Left lung (tissue), 10 donors: ENCODE measurements around the gene SCLY. TPM values are rescaled to one million over a fixed set of nuclear protein-coding genes. Genes with fewer than 3 reads are reported as not detected.

ENCODE experiments used
- ATAC-seq: fragments of 200-7000 bp; cut with Tn5 transposase; one replicate; pipeline ENCODE4 v1.9.1; 2020; ENCODE audit warnings: moderate library complexity
- DNase-seq, 4 donors: peaks; one replicate each; pipeline ENCODE4 v3.0.0-alpha.2; 2013 to 2020
- H3K27ac ChIP-seq, 2 donors: fragments of 200-600 bp; sonication (generic) in 1 of 2; one replicate each; pipeline versions ENCODE4 v1.5.0 to v1.8.0; 2020 to 2021
- H3K27me3 ChIP-seq, 2 donors: fragments of 200-600 bp; sonication (generic) in 1 of 2; one replicate each; pipeline versions ENCODE4 v1.5.0 to v1.8.0; 2020 to 2021
- H3K36me3 ChIP-seq, 2 donors: fragments of 200-600 bp; sonication (generic) in 1 of 2; one replicate each; pipeline versions ENCODE4 v1.5.0 to v1.8.0; 2020 to 2021
- H3K4me1 ChIP-seq, 2 donors: fragments of 200-600 bp; one replicate each; pipeline ENCODE4 v1.8.0; 2021
- H3K4me3 ChIP-seq, 2 donors: fragments of 200-600 bp; sonication (generic) in 1 of 2; one replicate each; pipeline versions ENCODE4 v1.5.0 to v1.8.0; 2020 to 2021; ENCODE audit warnings: mild to moderate bottlenecking in 1 of 2
- H3K9me3 ChIP-seq, 2 donors: fragments of 200-600 bp; sonication (generic) in 1 of 2; one replicate each; pipeline versions ENCODE4 v1.5.0 to v1.8.0; 2020 to 2021
- intact Hi-C, 2 donors: fragments of 100-400 bp; cut with DNase I; formaldehyde crosslinking; loops; one replicate each; pipeline versions ENCODE4 v1.11.2 to v1.14.2; 2022
- polyA plus RNA-seq, 6 donors: library from polyadenylated mRNA; unstranded; fragments of 120-200 nt; gene quantifications; one replicate each; pipeline ENCODE4 v1.2.1, GENCODE V29; 2013; ENCODE audit not compliant: insufficient read length in 6 of 6
- total RNA-seq, 2 donors: library from RNA; stranded (reverse); fragmentation: NEBNext Ultra II Directional; extraction: Animal tissue kit (Norgen Biotek cat#: 25700); gene quantifications; one replicate each; pipeline ENCODE4 v1.2.1, GENCODE V29; 2021
- TF ChIP-seq, protein P1 (sequence below), 2 donors: fragments of 200-600 bp; sonication (generic) in 1 of 2; IDR thresholded peaks; one replicate each; pipeline versions ENCODE4 v1.5.0 to v1.8.0; 2021; ENCODE audit warnings: antibody characterized with exemption in 2 of 2
- donor health status: DM: no; HTN: yes; CAD: no.
- donor health status: DM: no; HTN: no; CAD: no.

SCLY gene
- total and polyA plus RNA-seq, 8 donors, result 10.9 to 20.9 (median 15.2) TPM

DNA sequence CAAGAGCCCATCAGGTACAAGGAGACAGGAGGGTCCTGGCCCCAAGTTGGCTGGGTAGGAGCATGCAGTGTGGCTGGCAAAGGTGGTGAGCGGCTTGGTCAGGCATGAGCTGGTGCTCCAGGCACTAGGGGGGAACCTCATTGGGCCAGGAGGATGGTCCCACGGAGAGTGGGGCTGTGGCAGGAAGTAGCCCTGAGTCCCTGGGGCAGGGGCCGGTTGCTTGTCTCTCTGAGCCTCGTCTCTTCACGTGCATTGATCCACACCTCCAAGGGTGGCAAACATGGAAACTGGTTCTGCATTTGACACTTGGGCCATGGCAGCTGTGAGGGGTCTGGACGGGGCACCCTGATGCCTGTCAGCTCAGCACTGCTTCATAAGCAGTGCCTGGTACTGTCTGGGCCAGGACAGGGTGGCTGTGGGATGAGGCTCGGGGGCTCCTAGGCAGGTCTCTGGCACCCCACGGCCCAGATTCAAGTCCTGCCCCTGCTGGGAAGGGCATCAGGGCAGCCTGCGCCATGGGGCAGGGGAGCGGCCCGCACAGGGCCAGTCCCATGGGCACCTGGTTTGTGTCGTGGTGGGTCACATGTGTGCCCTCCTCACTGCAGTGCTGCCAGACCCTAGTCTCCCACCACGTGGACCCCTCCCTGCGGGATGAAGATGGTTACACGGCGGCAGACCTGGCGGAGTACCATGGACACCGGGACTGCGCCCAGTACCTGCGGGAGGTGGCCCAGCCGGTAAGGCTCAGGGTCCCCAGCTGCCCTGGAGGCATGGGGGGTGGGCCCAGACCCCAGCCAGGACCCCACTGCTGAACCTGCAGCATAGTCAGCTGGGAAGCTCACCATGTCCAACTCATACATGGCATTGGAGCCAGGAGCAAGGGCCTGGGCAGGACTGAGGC lies 55.7 kb downstream of the SCLY start:
- Histone ChIP-seq H3K27me3 (peaks cover 0 to 36% of the 10 kb centered on the region in 2 donors), H3K4me1 (no peaks in the 10 kb centered on the region), H3K9me3 (no peaks in the 10 kb centered on the region), H3K36me3 (no peaks in the 10 kb centered on the region), H3K27ac (no peak overlapping the region), H3K4me3 (no peak overlapping the region)
- intact Hi-C loops, result no loop called here
- ATAC-seq (no peak), DNase-seq (peak in 1 of 4 donors; percentile 61)
- TF ChIP-seq, protein P1, sequence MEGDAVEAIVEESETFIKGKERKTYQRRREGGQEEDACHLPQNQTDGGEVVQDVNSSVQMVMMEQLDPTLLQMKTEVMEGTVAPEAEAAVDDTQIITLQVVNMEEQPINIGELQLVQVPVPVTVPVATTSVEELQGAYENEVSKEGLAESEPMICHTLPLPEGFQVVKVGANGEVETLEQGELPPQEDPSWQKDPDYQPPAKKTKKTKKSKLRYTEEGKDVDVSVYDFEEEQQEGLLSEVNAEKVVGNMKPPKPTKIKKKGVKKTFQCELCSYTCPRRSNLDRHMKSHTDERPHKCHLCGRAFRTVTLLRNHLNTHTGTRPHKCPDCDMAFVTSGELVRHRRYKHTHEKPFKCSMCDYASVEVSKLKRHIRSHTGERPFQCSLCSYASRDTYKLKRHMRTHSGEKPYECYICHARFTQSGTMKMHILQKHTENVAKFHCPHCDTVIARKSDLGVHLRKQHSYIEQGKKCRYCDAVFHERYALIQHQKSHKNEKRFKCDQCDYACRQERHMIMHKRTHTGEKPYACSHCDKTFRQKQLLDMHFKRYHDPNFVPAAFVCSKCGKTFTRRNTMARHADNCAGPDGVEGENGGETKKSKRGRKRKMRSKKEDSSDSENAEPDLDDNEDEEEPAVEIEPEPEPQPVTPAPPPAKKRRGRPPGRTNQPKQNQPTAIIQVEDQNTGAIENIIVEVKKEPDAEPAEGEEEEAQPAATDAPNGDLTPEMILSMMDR (IDR thresholded peaks at IDR 0.05), result no peak

DNA sequence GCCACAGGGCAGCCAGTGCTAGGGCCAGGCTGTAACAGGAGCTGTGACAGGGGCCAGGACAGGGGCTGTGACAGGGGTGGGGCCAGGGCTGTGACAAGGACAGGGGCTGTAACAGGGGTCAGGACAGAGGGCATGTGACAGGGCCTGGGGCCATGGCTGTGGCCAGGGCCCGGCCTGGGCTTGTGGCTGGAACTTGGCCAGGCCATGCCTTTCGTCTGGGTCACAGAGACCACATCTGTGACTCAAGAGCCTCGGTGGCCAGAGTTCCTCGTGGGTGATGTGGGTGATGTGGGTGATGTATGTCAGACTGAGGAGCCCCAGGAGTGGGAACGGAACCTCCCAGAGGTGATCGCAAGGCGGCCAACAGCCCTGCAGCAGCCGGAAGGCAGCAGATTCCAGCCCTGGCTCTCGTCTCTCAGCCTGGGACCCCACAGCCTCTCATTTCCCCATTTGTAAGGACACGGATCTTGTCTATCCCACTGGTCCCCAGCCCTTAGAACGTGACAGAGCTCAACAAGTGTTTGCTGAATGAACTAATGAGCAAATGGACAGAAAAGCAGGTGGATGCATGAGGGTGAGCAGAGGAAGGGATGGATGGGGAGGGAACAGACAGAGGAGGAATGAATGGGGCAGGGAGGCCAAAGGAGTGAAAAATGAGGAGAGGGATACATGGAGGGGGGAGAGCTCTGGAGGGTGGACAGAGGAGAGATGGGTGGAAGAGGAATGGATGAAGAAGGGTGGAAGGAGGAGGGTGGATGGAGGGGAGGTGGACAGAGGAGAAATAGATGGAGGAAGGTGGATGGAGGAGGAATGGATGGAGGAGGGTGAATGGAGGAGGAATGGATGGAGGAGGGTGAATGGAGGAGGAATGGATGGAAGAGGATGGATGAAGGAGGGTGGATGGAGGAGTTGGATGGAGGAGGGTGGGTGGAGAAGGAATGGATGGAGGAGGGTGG lies 56.7 kb downstream of the SCLY start:
- H3K36me3 ChIP-seq, result no peaks in the 10 kb centered on the region
- H3K4me3 ChIP-seq, result no peak overlapping the region
- DNase-seq, result peak in 1 of 4 donors; percentile 61
- TF ChIP-seq, protein P1 (IDR thresholded peaks at IDR 0.05), result no peak
- no peaks in the 10 kb centered on the region for H3K9me3 ChIP-seq
- ATAC-seq, result no peak
- peaks cover 0 to 39% of the 10 kb centered on the region in 2 donors for H3K27me3 ChIP-seq
- H3K4me1 ChIP-seq, result no peaks in the 10 kb centered on the region
- no peak overlapping the region for H3K27ac ChIP-seq
- intact Hi-C loops, result no loop called here

- ATAC-seq, result no peak
- no peaks in the 10 kb centered on the region for H3K36me3 ChIP-seq
These were observed 59.1 kb downstream of the SCLY start for GRCh38 chr2:238119756-238120462.

DNA sequence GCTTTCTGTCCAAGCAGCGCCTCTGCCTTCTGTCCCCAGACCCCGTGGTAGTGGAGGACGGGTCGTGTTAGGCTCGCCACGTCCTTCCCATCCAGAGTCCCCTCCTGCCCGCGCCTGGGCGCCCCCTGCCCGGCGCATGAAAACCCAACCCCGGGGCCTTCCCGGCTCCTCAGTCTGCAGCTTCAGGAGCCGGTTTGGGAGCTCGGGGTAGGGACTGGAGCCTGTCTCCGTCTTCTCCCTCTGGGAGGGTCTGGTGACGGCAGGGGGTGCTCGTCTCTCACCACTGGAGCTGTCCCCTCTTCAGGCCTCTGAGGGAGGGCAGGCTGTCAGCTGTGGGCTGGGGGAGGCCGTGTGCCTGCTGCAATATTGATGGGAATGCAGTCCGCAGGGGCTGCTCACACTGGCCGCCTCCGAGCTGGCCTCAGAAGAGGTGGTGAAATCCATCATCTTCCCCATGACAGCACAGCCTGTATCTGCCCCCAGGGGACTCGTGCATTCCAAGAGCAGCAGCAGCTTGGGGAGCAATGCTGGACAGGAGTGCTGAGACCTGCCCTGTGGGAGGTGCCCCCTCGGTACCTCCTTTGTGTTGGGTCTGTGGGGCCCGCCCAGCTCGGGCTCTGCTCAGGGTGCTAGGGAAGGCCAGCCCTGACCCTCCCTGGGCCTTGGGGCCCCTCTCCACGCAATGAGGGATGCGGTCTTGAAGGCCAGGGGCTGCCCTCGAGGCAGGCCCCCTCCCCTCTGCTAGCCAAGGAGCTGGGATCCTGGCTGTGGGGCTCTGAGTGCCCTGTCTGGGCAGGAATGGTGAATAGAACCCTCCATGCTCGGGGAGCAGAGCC lies 59.9 kb downstream of the SCLY start:
- peaks cover 0 to 40% of the 10 kb centered on the region in 2 donors for H3K27me3 ChIP-seq
- ATAC-seq, result no peak
- no peaks in the 10 kb centered on the region for H3K4me1 ChIP-seq
- TF ChIP-seq, protein P1 (IDR thresholded peaks at IDR 0.05), result no peak
- H3K4me3 ChIP-seq, result no peak overlapping the region
- no peaks in the 10 kb centered on the region for H3K9me3 ChIP-seq
- peak in 1 of 4 donors; percentile 76 for DNase-seq
- H3K27ac ChIP-seq, result no peak overlapping the region
- intact Hi-C loops, result no loop called here
- no peaks in the 10 kb centered on the region for H3K36me3 ChIP-seq

More at GRCh38 chr2:238119756-238120462, 59.1 kb downstream of the SCLY start:
- DNase-seq, result peak in 1 of 4 donors; percentile 68
- Histone ChIP-seq H3K4me3 (no peak overlapping the region), H3K9me3 (no peaks in the 10 kb centered on the region), H3K4me1 (no peaks in the 10 kb centered on the region), H3K27me3 (peaks cover 0 to 40% of the 10 kb centered on the region in 2 donors), H3K27ac (no peak overlapping the region)
- TF ChIP-seq, protein P1 (IDR thresholded peaks at IDR 0.05), result no peak
- intact Hi-C loops, result no loop called here
